ENCODE measurements around the gene TCEANC2.

DNA sequence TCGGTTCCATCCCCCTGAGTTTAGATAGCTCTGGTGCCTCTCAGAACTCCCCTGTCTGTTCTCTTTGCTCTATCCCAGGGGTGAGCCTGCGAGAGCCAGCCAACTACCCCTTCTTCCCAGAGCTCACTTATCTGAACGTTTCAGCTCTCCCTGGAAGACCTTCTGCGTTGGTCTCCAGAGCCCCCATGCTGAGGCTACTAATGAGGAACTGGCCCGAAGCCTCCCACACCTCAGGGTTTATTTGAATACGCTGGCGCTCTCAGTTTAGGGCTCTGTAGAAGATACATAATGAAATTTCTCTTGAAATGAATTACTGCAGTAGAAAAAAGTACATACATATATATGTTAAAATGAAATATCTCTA is 43.5 kb downstream of the TCEANC2 start:
- TF ChIP-seq, protein P1, sequence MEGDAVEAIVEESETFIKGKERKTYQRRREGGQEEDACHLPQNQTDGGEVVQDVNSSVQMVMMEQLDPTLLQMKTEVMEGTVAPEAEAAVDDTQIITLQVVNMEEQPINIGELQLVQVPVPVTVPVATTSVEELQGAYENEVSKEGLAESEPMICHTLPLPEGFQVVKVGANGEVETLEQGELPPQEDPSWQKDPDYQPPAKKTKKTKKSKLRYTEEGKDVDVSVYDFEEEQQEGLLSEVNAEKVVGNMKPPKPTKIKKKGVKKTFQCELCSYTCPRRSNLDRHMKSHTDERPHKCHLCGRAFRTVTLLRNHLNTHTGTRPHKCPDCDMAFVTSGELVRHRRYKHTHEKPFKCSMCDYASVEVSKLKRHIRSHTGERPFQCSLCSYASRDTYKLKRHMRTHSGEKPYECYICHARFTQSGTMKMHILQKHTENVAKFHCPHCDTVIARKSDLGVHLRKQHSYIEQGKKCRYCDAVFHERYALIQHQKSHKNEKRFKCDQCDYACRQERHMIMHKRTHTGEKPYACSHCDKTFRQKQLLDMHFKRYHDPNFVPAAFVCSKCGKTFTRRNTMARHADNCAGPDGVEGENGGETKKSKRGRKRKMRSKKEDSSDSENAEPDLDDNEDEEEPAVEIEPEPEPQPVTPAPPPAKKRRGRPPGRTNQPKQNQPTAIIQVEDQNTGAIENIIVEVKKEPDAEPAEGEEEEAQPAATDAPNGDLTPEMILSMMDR (IDR thresholded peaks at IDR 0.05): no peak
- TF ChIP-seq POLR2AphosphoS5 (IDR thresholded peaks at IDR 0.05): no peak

All from transverse colon (tissue), 4 donors.